Posterior cingulate gyrus (tissue), 11 donors: ENCODE results near the gene EME2.
"Not testable (repeated sequence)": the region's sequence is repeated elsewhere in the genome, so short reads cannot be mapped to it uniquely, and the experiment has no call there.

Source experiments
- DNase-seq, 10 donors: peaks; one replicate each; pipeline versions ENCODE4 v3.0.0 to v3.0.0-alpha.2; 2020 to 2021; ENCODE audit warnings: mixed read lengths in 3 of 10
- intact Hi-C: fragments of 100-400 bp; cut with DNase I; formaldehyde crosslinking; loops from one replicate; pipeline ENCODE4 v1.15.1; 2023

The EME2 gene

GRCh38 chr16:1772362-1772907, at the start of gene EME2:
TSS of gene EME2 (plus strand) at chr16:1772810. CDS start at chr16:1773228, 418 bp downstream.
- DNase-seq, result peak in 1 of 10 donors; percentile 26
- intact Hi-C loops, result loop anchor here (5.0 kb wide), 3 partner anchors 55 to 190 kb away; partner anchors contain the start of genes FAHD1, HAGH, MAPK8IP3 and RPS2

DNA sequence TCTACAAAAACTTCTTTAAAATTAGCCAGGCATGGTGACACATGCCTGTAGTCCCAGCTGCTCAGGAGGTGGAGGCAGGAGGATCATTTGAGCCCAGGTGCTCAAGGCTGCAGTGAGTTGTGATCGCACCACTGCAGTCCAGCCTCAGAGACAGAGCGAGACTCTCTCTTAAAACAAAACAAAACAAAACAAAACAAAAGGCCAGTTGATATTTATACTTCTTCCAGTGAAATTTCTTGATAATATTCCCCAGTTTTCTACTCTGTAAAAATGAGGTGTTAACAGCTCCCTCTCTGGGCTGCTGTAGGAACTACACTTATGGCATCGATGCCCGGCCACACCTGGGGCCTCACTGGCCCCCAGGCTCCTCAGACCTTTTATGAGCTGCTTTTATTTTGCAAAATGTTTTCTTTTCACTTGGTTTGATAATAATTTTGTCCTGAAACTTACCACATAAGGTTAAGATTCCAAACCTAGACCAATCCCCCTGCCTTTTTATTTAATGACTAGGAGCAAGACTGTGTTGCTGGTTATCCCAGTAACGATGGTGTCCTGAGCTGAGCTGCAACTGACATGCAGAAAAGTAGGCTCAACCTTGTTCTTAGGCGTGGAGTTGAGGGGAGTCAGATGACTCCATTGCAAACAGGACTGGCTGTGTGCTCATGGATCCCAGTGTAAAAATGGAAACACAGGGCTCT, 49.0 kb upstream of the EME2 start:
- intact Hi-C loops, result no loop called here
- peak in 4 of 10 donors; percentile 40 to 59 (median 53) for DNase-seq

DNA sequence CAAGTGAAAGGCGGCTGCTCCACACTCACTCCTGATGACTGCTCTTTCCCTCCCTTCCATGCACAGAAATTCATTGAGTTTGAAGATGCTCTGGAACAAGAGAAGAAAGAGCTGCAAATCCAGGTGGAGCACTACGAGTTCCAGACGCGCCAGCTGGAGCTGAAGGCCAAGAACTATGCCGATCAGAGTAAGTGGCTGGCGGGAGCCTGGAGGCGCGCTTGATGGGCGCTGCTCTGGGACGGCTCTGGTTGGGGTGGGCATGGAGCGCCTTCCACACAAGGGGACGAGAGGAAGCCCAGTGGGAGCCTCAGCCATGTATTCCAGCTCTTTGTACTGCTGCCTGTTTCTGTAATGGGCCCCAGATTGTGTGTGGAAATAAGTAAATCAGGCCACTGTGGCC, 48.1 kb upstream of the EME2 start:
- intact Hi-C loops, result no loop called here
- no peak for DNase-seq

DNA sequence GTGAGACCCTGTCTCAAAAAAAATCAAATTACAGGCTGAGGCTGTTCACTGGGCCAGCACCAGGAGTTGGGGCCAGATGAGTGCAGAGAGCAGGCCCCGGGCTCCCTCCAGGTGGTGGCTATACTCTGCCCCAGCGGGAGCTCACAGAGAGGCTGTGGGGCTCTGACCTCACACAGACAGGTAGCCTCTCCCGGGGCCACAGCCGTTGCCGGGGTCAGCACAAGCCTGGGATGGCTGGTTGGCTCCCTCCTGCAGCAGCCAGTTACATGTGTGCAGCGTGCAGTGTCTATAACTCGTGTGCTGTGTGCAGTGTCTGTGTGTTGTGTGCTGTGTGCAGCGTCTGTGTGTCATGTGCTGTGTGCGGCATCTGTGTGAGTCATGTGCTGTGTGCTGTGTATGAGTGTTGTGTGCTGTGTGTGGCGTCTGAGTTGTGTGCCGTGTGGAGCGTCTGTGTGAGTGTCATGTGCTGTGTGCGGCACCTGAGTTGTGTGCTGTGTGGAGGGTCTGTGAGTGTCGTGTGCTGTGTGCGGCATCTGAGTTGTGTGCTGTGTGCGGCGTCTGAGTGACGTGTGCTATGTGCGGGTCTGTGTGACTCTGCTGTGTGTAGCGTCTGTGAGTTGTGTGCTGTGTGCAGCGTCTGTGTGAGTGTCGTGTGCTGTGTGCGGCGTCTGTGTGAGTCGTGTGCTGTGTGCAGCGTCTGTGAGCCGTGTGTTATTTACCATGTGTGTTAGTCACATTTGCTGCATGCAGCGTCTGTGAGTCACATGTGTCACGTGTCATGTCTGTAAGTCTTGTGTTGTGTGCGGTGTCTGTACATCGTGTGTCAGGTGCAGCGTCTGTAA, 45.7 kb upstream of the EME2 start:
- intact Hi-C loops, result no loop called here
- no peak for DNase-seq

DNA sequence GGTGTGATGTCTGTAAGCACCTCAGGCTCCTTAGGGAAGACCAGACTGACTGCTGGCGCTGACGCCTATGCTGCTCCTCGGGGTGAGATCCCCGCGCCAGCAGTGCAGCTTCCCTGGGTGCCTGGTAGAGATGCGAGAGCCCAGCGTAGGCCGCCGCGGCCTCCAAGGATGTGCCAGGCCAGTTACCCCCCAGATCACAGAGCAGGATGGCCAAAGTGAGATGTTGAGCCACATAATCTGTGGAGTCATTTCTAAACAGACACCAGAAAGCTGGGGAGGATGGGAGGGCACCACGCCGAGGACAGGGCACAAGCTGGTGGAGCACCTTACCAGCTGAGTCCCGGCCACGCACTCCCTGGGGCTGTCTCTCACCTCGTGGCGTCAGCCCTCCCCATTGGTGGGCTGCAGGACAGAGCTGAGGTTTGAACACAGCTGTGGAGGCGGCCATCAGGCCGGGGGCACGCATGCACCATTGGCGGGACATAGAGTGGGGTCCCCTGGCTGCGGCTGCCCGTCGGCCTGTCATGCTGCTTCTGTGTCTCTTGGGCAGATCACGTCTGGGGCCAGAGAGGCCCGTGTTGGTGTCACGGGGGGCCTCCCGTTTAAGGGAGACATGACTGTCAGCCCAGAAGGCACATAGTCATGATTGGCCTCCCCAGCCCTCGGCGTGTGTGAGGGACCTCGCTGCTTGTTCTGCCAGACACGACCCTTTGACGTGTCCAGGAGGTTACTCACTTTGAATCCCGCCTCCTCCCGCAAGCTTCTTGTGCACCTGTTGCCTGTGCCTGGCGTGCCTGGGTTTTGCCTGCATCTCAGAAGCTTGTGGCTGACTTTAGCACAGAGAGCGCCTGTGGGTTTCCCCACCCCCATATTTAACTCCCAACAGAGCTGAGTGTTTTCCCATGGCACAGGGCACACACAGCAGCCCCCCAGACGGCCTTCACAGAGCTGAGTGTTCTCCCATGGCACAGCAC, 44.7 kb upstream of the EME2 start:
- intact Hi-C loops, result no loop called here

GRCh38 chr16:1729026-1729425, 43.6 kb upstream of the EME2 start:
- intact Hi-C loops, result no loop called here
- no peak for DNase-seq

More for the DNA sequence above, 44.7 kb upstream of the EME2 start:
- no peak for DNase-seq

GRCh38 chr16:1729445-1729844, 43.2 kb upstream of the EME2 start:
- intact Hi-C loops, result no loop called here
- DNase-seq, result no peak

- intact Hi-C loops, result no loop called here
- DNase-seq, result no peak
Measured at GRCh38 chr16:1731073-1731472, 41.5 kb upstream of the EME2 start.

DNA sequence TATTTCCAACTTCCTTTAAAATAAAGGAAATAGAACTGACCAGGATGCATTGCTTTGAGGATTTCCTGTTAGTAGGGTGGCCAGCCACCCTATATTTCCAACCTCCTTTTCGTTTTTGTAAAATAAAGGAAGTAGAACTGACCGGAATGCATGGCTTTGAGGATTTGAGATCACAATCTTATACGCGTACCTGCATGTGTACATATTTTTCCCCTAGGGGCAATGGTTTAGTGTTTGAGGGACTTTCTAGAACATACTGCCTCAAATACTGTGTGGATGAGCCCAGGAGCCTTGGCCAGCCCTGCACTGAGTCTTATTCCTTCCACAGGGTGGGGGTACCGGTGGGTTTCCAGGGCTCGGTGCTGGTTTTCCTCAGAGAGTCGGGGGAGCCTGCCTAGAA, 41.0 kb upstream of the EME2 start:
- intact Hi-C loops, result no loop called here

GRCh38 chr16:1732071-1732470, 40.5 kb upstream of the EME2 start:
- no peak for DNase-seq
- intact Hi-C loops, result no loop called here

More for the DNA sequence above, 41.0 kb upstream of the EME2 start:
- DNase-seq, result no peak

GRCh38 chr16:1732551-1732987, 40.0 kb upstream of the EME2 start:
- peak in 8 of 10 donors; percentile 27 to 91 (median 56) for DNase-seq
- intact Hi-C loops, result not testable (repeated sequence)

DNA sequence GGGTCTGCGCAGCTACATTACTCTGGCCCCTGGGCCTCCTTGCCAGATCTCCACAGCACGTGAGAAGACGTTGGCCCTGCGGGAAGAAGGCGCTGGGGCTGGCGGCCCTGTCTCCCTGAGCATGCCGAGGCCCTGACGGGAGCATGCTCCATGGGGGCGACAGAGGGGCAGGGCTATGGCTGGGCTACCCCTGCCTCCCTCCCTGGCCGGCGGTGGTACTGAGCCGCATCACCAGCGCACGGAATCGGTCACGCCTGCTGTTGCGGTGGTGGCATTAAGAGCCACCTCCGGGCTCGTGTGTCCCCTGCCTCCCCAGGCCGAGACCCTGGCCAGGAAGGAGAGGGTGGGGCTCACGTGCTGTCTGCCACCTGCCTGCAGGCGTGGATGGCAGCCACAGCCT, 38.5 kb upstream of the EME2 start:
- intact Hi-C loops, result no loop called here

DNA sequence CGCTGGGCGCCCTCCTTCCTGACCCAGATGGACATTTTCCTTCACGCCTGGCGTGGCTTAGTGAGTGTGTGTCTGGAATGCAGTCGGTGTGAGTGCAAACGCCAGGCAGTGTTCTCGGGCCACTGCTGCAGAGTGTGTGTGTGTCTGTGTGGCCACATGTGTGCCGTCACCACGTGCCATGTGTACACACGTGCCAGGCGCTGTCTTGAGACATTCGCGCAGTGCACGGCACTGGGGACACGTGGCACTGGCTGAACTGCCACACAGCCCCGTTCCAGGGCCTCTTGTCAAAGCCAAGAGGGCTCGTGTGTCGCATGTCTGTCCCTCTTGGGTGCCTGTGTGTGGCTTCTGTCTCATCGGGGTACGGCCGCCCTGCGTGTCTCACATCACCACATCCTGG, 37.8 kb upstream of the EME2 start:
- intact Hi-C loops, result no loop called here

More for the DNA sequence above, 38.5 kb upstream of the EME2 start:
- no peak for DNase-seq

GRCh38 chr16:1740234-1740633, 32.4 kb upstream of the EME2 start:
- DNase-seq, result no peak
- intact Hi-C loops, result no loop called here

More for the DNA sequence above, 37.8 kb upstream of the EME2 start:
- DNase-seq, result no peak

DNA sequence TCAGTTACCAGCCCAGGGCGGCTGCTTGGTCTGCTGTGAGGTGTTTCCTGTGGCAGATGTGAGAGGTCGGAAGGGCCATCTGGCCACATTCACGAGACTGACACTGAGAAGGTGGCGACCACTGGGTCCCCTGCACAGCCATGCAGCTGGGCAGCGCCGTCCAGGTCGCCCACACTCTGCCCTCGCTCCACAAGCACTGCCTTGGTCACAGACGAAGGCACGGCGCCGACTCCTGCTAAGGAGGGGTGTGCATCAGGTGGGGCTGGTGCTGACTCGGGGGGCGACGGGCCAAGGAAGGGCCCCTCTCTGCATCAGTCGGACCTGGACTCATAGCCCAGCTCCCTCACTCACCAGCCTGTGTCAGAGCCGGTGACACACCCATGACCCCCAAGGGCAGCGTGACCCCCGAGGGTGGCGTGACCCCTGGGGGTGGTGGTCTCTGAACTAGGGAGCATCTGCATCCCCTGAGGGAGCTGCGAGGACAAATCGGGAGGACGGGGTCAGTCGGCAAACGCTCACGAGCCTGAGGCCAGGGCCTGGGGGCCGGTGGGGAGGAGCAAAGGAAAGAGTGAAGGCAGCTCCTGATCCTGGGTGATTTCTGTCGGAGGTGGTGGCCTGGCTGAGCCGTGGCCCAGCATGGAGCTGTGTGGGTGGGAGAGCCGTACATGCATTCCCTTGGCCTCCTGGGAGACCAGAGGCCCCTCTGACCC, 31.7 kb upstream of the EME2 start:
- no peak for DNase-seq
- intact Hi-C loops, result no loop called here

DNA sequence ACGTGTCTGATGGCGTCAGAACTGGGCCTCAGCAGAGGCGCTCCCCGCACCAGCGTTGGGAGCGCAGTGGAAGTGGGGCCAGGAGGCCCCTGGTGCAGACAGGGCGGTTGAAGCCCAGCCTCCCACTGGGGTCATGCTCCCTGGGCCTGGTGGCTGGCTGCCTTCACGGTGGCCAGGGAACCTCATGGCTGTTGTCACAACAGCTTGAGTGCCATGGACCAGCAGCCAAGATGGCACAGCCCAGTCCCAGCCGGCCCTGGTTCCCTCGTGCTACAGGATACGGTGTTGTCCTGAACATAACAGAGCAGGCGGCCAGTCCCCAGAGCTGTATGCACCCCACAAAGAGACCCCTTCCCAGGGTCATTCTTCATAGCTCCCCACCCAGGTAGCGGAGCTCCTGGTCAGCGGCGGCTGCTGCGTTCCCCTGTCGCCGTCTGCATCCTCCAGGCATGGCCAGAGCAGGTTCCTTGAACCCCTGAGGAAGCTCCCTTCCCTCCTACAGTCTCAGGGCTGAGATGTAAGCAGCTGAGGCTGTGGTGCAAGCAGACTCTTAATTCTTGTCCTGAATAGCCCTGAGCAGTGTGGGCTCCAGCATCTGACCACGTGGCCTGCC, 31.0 kb upstream of the EME2 start:
- intact Hi-C loops, result no loop called here
- DNase-seq, result no peak

- intact Hi-C loops, result no loop called here
- DNase-seq, result no peak
Measured at GRCh38 chr16:1743376-1744337, 29.0 kb upstream of the EME2 start.

- intact Hi-C loops, result no loop called here
- no peak for DNase-seq
Measured at GRCh38 chr16:1744338-1744840, 28.2 kb upstream of the EME2 start.
